CD4-positive, alpha-beta T cell treated with Interleukin-4 for 1 hour (primary cell): ENCODE data around the gene TMEM147.
"Not testable (repeated sequence)": the region's sequence is repeated elsewhere in the genome, so short reads cannot be mapped to it uniquely, and the experiment has no call there.

ENCODE experiments used
- DNase-seq, 2 donors: peaks; one replicate each; pipeline ENCODE4 v3.0.0-alpha.2; 2020 to 2022

Gene TMEM147

GRCh38 chr19:35565016-35565856, 19.8 kb downstream of the TMEM147 start:
- no peak for DNase-seq

DNA sequence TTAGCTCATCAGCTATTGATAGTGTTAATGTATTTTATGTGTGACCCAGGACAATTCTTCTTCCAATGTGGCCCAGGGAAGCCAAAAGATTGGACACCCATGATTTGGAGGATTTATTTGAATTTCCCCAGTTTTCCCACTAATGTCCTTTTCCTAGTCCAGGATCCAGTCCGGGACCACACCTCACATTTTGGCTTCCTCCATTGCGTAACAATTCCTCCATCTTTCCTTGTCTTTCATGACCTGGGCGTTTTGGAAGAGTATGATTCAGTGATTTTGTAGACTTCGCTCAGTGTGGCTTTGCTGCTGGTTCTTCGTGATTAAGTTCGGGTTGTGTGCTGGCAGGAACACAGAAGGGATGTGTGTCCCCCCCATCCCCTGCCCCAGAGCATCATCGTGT, 21.3 kb downstream of the TMEM147 start:
- DNase-seq = no peak

DNA sequence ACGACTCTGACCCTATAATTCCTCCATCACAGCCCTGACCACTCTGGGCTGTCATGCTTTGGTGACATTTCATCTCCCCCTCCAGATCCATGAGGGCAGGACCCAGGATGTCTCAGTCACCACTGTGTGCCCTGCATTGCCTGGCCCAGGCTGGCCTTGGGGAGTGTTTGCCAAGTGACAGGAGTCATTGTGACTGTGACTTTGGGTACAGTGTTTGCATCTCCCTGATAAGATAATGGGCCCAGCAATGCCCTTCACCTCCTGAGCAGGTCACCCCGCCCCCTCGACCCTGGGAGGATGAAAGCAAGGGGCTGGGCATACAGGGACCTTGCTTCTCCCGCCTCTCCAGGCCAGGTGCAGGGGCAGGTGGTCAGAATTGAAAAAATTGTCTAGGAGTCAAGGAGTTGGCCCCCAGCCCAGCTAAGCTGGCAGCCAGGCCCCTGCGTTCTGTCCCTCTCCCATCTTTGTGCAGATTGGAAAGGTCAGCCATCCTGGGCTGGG, 23.9 kb downstream of the TMEM147 start:
- DNase-seq = no peak

- DNase-seq = no peak
These were observed 26.1 kb downstream of the TMEM147 start for GRCh38 chr19:35571406-35571965.

- DNase-seq = no peak
These were observed 32.5 kb downstream of the TMEM147 start for GRCh38 chr19:35577918-35578317.

DNA sequence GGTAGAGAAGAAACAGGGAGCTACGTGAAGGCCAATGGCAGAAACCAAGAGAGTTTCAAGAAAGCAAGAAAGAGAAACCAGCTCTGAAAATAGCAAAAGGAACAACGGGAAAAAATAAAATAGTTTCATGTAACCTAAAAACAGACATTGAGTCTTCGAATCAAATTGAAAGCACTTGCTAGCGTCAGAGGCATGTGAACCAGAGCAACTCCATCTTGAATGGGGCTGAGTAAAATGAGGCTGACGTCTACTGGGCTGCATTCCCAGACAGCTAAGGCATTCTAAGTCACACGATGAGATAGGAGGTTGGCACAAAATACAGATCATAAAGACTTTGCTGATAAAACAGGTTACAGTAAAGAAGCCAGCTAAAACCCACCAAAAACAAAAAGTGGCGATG, 33.3 kb downstream of the TMEM147 start:
- no peak for DNase-seq

- no peak for DNase-seq
These were observed 37.3 kb downstream of the TMEM147 start for GRCh38 chr19:35582760-35583159.

GRCh38 chr19:35585848-35586247, 40.4 kb downstream of the TMEM147 start, which contains the start of gene PMIS2:
PMIS2 (plus strand) TSS chr19:35586173; CDS start chr19:35586260, 87 bp downstream.
- DNase-seq = no peak

DNA sequence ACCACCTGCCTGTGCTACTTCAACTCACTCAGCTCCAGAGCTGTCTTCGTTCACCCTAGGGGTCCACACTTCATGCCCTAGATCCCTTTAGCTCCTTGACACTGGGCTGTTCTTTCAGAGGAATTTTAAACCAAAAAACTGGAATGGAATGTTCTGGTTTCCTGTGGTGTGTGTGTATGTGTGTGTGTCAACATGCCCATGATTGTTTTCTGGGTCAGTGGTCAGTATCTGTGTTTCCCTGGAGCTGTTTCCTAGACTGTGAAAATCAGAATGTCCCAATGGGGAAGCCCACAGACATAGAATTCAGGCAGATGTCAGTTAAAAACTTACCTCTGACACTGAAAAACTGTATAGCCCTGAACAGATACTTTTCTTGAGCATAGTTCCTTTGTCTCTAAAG, 41.9 kb downstream of the TMEM147 start:
- DNase-seq = no peak

- DNase-seq = no peak
These were observed 45.4 kb downstream of the TMEM147 start for GRCh38 chr19:35590875-35591274.

DNA sequence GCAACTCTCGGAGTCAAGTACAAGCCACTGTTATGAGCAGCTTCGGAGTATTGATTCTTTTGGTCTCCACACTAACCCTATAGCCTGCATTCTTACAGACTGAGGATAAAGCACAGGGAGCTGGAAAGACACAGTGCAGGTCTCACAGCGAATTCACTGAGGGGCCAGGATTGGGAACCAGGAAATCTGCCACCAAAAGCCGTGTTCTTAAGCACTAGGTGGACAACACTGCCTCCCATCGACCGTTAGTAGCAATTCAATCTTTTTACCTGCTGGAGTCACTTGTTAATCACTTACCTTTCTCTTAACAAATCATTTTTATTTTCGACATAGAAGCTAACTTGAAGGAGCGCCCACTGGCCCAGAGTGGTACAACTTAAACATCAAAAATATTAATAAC, 46.8 kb downstream of the TMEM147 start:
- peak; percentile 35 to 45 for DNase-seq

DNA sequence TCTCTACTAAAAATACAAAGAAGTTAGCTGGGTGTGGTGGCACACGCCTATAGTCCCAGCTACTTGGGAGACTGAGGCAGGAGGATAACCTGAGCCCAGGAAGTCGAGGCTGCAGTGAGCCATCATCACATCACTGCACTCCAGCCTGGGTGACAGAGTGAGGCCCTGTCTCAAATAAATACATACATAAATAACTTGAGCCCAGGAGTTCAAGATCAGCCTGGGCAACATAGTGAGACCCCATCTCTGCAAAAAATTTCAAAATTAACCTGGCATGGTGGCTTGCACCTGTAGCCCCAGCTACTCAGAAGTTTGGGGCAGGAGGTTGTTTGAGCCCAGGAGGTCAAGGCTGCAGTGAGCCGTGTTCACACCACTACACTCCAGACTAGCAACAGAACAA, 49.6 kb downstream of the TMEM147 start:
- not testable (repeated sequence) for DNase-seq

DNA sequence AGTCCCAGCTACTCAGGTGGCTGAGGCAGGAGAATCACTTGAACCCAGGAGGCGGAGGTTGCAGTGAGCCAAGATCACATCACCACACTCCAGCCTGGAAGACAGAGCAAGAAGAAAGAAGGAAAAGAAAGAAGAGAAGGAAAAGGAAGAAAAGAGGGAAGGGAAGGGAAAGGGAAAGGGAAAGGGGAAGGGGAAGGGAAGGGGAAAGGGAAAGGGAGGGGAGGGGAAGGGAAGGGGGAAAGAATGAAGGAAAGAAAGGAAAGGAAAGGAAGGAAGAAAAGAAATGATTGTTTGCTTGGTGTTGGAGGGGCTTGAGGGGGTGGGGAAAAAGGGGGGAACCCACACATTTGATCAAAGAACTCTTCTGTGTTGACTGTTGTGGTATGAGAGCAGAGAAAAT, 50.5 kb downstream of the TMEM147 start:
- no peak for DNase-seq

GRCh38 chr19:35596366-35596999, 51.1 kb downstream of the TMEM147 start:
- DNase-seq = peak; percentile 8 to 14
